ENCODE data around the gene ICAM2.

- TF ChIP-seq POLR2A (IDR thresholded peaks at IDR 0.05): no peak
- TF ChIP-seq CTCF (IDR thresholded peaks at IDR 0.05): no peak
These were observed 19.8 kb upstream of the ICAM2 start for GRCh38 chr17:64040206-64040605.
